Activated CD4-positive, alpha-beta T cell treated with anti-CD3 and anti-CD28 coated beads, Interleukin-2, amount 50 U/mL, for 4 hours (primary cell): Measurements from ENCODE around the gene SLFN12L.
"Not testable (repeated sequence)": the region's sequence is repeated elsewhere in the genome, so short reads cannot be mapped to it uniquely, and the experiment has no call there.

ENCODE experiments used
- DNase-seq, 2 experiments: peaks; one replicate each; pipeline ENCODE4 v3.0.0-alpha.2; 2020

The SLFN12L gene

GRCh38 chr17:35493040-35493439, 44.4 kb downstream of the SLFN12L start:
- DNase-seq: no peak

GRCh38 chr17:35491417-35491816, 46.1 kb downstream of the SLFN12L start:
- DNase-seq: no peak

- no peak for DNase-seq
Measured at GRCh38 chr17:35489944-35490343, 47.5 kb downstream of the SLFN12L start.

GRCh38 chr17:35488991-35489390, 48.5 kb downstream of the SLFN12L start:
- DNase-seq: no peak

- peak; percentile 77 to 81 for DNase-seq
Measured at GRCh38 chr17:35486920-35487732, 50.4 kb downstream of the SLFN12L start.

- no peak for DNase-seq
Measured at GRCh38 chr17:35479271-35479670, 58.2 kb downstream of the SLFN12L start.

GRCh38 chr17:35477248-35477647, 60.2 kb downstream of the SLFN12L start:
- no peak for DNase-seq

GRCh38 chr17:35476283-35476820, 61.1 kb downstream of the SLFN12L start:
- no peak for DNase-seq

- DNase-seq: no peak
Measured at GRCh38 chr17:35468475-35468874, 69.0 kb downstream of the SLFN12L start.

- no peak for DNase-seq
Measured at GRCh38 chr17:35467824-35468223, 69.7 kb downstream of the SLFN12L start.

GRCh38 chr17:35460354-35460851, 77.1 kb downstream of the SLFN12L start:
- DNase-seq: peak; percentile 12 to 22

GRCh38 chr17:35454035-35454434, 83.4 kb downstream of the SLFN12L start:
- not testable (repeated sequence) for DNase-seq

GRCh38 chr17:35453171-35453570, 84.3 kb downstream of the SLFN12L start:
- DNase-seq: no peak

- no peak for DNase-seq
Measured at GRCh38 chr17:35449371-35449931, 88.0 kb downstream of the SLFN12L start.

GRCh38 chr17:35448899-35449227, 88.6 kb downstream of the SLFN12L start:
- no peak for DNase-seq

GRCh38 chr17:35448214-35448898, 89.1 kb downstream of the SLFN12L start, which contains the start of gene SLFN13:
Gene SLFN13, minus strand, starts transcription at chr17:35448766. Its CDS starts 3,086 bp downstream, at chr17:35445680.
- peak; percentile 77 to 83 for DNase-seq

- no peak for DNase-seq
Measured at GRCh38 chr17:35447499-35447898, 90.0 kb downstream of the SLFN12L start.

GRCh38 chr17:35438433-35438832, 99.0 kb downstream of the SLFN12L start:
- DNase-seq: no peak

GRCh38 chr17:35433075-35433894, 104.2 kb downstream of the SLFN12L start:
- DNase-seq: peak; percentile 72

GRCh38 chr17:35432176-35433074, 105.1 kb downstream of the SLFN12L start, which contains the start of gene SLFN12:
Gene SLFN12, minus strand, starts transcription at chr17:35432500. Its CDS starts 9,472 bp downstream, at chr17:35423028.
- DNase-seq: peak; percentile 33 to 40

- no peak for DNase-seq
Measured at GRCh38 chr17:35429702-35430101, 107.8 kb downstream of the SLFN12L start.
